Mesothelial cell of epicardium (in vitro differentiated cells): ENCODE measurements around the gene BARHL2. TPM values are rescaled to one million over a fixed set of nuclear protein-coding genes. Genes with fewer than 3 reads are reported as not detected.

Experiments
- DNase-seq, 2 experiments: peaks; one replicate each; pipeline ENCODE4 v3.0.0; 2021; ENCODE audit warnings: low spot score in 2 of 2; ENCODE audit not compliant: unreplicated experiment in 2 of 2
- H3K27ac Mint-ChIP-seq: 2 replicates; pipeline ENCODE4 v1.8.0; 2021; ENCODE audit warnings: mixed read lengths
- H3K27me3 Mint-ChIP-seq: 2 replicates; pipeline ENCODE4 v1.8.0; 2021; ENCODE audit warnings: low read depth, mixed read lengths
- H3K36me3 Mint-ChIP-seq: 2 replicates; pipeline ENCODE4 v1.8.0; 2021; ENCODE audit warnings: mixed read lengths
- H3K4me1 Mint-ChIP-seq: 2 replicates; pipeline ENCODE4 v1.8.0; 2021; ENCODE audit warnings: mixed read lengths
- H3K4me3 Mint-ChIP-seq: 2 replicates; pipeline ENCODE4 v1.8.0; 2021; ENCODE audit warnings: mild to moderate bottlenecking, moderate library complexity, mixed read lengths
- H3K9me3 Mint-ChIP-seq: 2 replicates; pipeline ENCODE4 v1.8.0; 2021; ENCODE audit warnings: mixed read lengths
- total RNA-seq: library from RNA; stranded (reverse); gene quantifications from 3 replicates; pipeline ENCODE4 v1.2.1, GENCODE V29; 2021
- TF ChIP-seq, protein P1 (sequence below): fragments of 200-600 bp; sonication (generic); IDR thresholded peaks from one replicate; pipeline ENCODE4 v1.5.0; 2021; ENCODE audit warnings: antibody characterized with exemption; ENCODE audit not compliant: unreplicated experiment

The BARHL2 gene
- total RNA-seq, 1 donor from 2014 or later, result not detected

DNA sequence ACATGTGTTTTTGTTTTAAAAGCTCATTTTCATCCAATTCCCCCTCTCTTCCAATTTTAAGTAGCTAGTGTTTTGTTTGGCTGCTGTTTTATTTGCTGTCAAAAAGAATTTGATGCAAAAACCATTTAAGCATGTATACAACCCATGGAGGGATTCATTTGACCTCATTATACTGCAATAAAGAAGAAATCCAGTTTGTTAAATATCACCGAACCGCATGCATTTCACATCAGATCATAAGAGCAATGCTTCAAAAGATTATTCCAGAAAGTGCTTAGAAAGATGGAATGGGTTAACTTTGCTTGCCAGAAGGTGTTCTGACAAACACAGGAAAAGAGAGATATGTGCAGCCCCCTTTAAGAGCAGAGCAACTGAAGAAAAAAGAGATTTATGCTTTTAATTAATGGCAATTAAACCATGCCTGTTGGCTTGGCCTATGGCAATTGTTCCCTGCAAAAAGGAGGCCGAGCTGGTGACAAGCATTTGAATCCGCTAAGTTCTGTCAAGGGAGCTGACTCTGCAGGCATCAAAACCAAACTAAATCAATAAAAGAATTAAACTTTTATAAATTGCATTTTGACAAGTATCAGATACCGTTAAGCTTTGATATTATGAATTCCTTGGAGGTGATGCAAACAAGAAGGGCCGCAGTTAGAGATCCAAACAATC, 14.4 kb upstream of the BARHL2 start:
- Mint-ChIP-seq H3K4me3 (no peak overlapping the region), H3K4me1 (peaks cover 13% of the 10 kb centered on the region), H3K27ac (no peak overlapping the region), H3K27me3 (peaks cover 97% of the 10 kb centered on the region), H3K36me3 (no peaks in the 10 kb centered on the region), H3K9me3 (no peaks in the 10 kb centered on the region)
- no peak for DNase-seq
- TF ChIP-seq, protein P1, sequence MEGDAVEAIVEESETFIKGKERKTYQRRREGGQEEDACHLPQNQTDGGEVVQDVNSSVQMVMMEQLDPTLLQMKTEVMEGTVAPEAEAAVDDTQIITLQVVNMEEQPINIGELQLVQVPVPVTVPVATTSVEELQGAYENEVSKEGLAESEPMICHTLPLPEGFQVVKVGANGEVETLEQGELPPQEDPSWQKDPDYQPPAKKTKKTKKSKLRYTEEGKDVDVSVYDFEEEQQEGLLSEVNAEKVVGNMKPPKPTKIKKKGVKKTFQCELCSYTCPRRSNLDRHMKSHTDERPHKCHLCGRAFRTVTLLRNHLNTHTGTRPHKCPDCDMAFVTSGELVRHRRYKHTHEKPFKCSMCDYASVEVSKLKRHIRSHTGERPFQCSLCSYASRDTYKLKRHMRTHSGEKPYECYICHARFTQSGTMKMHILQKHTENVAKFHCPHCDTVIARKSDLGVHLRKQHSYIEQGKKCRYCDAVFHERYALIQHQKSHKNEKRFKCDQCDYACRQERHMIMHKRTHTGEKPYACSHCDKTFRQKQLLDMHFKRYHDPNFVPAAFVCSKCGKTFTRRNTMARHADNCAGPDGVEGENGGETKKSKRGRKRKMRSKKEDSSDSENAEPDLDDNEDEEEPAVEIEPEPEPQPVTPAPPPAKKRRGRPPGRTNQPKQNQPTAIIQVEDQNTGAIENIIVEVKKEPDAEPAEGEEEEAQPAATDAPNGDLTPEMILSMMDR, result no peak

DNA sequence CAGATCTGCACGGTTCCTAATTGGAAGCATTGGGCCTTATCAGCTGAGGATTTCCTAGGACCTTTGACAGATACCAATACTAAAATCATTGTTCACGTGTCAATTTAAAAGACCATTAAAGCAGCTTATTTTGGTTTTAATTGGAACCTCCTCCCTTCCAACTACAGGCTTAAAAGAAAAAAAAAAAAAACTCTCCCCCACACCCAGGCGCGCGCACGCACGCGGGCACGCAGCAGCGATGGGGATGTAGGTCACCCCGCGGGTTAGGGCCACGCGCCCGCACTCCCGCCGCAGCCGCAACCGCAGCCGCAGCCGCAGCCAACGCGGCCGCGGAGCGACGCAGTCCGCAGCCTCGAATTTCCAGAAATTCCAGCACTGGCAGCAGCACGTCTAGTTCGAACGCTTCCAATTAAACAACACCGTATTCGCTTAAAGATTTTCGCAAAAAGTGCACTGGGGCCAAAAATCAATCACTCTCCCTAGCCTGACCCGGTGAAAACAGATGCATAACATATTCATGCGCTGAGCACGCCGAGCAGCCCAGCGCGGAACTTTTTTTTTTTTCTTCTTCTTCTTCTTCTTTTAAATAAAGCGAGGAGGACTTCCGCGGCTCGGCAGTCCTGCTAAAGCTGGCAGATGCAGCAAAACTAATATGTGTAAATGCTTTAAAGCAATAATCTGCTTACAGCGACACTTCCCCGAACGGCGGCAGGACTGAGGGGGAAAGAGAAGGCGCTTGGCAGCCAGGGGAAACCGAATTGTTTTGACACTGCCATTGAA, 13.3 kb upstream of the BARHL2 start:
- Mint-ChIP-seq H3K27ac (no peak overlapping the region), H3K9me3 (no peaks in the 10 kb centered on the region), H3K36me3 (no peaks in the 10 kb centered on the region), H3K27me3 (peaks cover 99% of the 10 kb centered on the region), H3K4me1 (peaks cover 24% of the 10 kb centered on the region), H3K4me3 (peak overlapping the region; percentile 55)
- no peak for DNase-seq
- TF ChIP-seq, protein P1, result no peak

DNA sequence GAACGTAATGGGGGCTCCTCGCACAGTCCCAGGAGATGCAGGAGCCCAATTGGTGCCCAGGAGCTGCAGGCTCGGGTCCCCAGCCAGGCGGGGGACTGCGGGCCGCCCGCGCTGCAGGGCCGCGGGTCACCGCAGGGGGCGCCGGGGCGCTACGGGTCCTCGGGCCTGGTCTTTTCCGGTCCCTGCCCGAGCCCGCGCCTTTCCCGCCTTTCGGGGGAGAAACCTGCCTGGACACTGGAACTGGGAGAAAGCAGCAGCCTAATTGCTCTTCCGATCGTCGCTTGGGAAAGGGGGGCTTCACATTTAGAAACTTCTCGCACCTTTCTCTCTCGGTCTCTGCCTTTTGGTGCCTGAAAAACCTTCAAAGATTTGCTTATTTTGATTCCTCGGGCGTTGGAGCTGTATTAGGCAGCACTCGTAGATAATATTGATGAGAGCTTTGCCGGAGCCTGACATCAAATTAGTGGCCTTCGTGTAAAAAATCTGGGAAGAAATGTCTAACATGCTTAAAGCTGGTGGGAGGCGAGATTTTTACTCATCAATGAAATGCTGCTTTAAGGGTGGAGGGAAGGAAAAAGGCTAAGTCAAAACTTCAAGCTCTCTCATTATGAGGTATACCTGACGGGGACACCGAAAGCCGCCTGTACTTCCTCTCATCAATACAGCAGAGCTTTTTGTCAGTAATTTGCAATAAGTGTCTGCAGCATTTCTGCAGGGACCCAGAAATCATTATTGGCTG, 12.6 kb upstream of the BARHL2 start:
- Mint-ChIP-seq H3K9me3 (no peaks in the 10 kb centered on the region), H3K27ac (no peak overlapping the region), H3K4me3 (no peak overlapping the region), H3K4me1 (peaks cover 30% of the 10 kb centered on the region), H3K36me3 (no peaks in the 10 kb centered on the region), H3K27me3 (peaks cover 99% of the 10 kb centered on the region)
- no peak for DNase-seq
- TF ChIP-seq, protein P1, result peak; percentile 75

DNA sequence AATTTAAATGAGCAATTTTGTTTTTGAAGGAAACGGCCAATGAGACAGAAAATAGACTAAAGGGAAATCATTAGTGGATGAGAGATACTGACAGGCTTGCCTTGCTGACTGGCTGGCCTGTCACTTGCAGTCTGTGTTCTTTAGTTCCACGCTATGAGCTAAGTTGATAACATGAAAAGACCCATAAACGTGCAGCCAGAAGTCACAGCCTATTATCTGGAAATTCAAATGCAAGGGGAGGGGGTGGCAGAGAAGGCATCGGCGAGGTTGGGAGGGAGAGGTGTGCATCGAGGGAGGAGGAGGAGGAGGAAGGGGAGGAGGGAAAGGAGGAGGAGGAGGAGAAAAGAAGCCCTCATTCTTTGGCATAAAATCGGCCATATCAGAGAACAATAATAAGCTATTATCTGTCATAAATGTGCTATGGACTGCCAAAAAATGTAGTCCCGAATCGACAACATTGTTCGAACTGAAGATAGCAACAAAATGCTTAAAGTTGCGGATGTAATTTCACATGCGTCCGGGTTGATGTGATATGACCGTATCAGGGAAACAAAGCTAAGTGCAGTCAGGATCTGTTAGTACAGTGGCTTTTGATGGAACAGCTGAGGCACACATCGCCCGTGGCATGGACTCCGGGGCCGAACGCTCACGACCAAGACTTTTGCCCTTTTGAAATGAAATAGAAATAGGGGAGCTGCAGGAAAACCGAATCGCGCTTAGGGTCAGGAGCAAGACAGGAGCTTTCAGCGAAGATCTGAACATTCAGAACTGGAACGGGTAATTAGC, 11.6 kb upstream of the BARHL2 start:
- TF ChIP-seq, protein P1, result no peak
- Mint-ChIP-seq H3K9me3 (no peaks in the 10 kb centered on the region), H3K36me3 (no peaks in the 10 kb centered on the region), H3K4me3 (no peak overlapping the region), H3K27ac (no peak overlapping the region), H3K27me3 (peaks cover 99% of the 10 kb centered on the region), H3K4me1 (peaks cover 30% of the 10 kb centered on the region)
- DNase-seq, result no peak

- Mint-ChIP-seq H3K9me3 (no peaks in the 10 kb centered on the region), H3K27ac (no peak overlapping the region), H3K4me3 (no peak overlapping the region), H3K36me3 (no peaks in the 10 kb centered on the region), H3K4me1 (peaks cover 30% of the 10 kb centered on the region), H3K27me3 (peaks cover 99% of the 10 kb centered on the region)
- no peak for DNase-seq
- TF ChIP-seq, protein P1, result no peak
Observed at GRCh38 chr1:90727917-90728501, 10.9 kb upstream of the BARHL2 start.
